H1 (cell line): ENCODE measurements around the gene ST6GALNAC3. TPM values are rescaled to one million over a fixed set of nuclear protein-coding genes. Genes with fewer than 3 reads are reported as not detected.

ENCODE experiments used
- CHD7 ChIP-seq: fragments of 300-600 bp; sonication (generic); IDR thresholded peaks from 2 replicates; pipeline ENCODE4 v1.7.1; 2012; ENCODE audit warnings: low read length, moderate library complexity, mild to moderate bottlenecking, inconsistent platforms; ENCODE audit not compliant: insufficient replicate concordance
- EGR1 ChIP-seq: IDR thresholded peaks from 2 replicates; pipeline ENCODE4 v1.6.1; 2011; ENCODE audit warnings: low read depth, low read length, borderline replicate concordance
- RFX5 ChIP-seq: IDR thresholded peaks from 2 replicates; pipeline ENCODE4 v1.6.1; 2011; ENCODE audit warnings: low read depth, low read length, improper control_type of control experiment, borderline replicate concordance
- RNF2 ChIP-seq: fragments of 200-900, 300-1000 bp; sonication (generic); IDR thresholded peaks from 2 replicates; pipeline ENCODE4 v1.7.1; 2016; ENCODE audit warnings: borderline replicate concordance, low read depth, mild to moderate bottlenecking, antibody characterized with exemption, low read length; ENCODE audit not compliant: poor library complexity, severe bottlenecking; ENCODE audit errors: missing control alignments
- SP1 ChIP-seq: IDR thresholded peaks from 2 replicates; pipeline ENCODE4 v1.6.1; 2011; ENCODE audit warnings: low read depth, low read length
- SP4 ChIP-seq: IDR thresholded peaks from 2 replicates; pipeline ENCODE4 v1.6.1; 2012; ENCODE audit warnings: low read length, inconsistent platforms
- SUZ12 ChIP-seq: fragments of 200-600 bp; sonication (generic); IDR thresholded peaks from 2 replicates; pipeline ENCODE4 v1.6.1; 2012; ENCODE audit warnings: mild to moderate bottlenecking, inconsistent platforms, low read length, moderate library complexity, mixed read lengths
- TAF1 ChIP-seq: IDR thresholded peaks from 2 replicates; pipeline ENCODE4 v1.6.1; 2011; ENCODE audit warnings: mild to moderate bottlenecking, low read depth, low read length
- TBP ChIP-seq: IDR thresholded peaks from 2 replicates; pipeline ENCODE4 v1.6.1; 2011; ENCODE audit warnings: low read depth, low read length, improper control_type of control experiment
- polyA plus RNA-seq, 7 experiments: library from polyadenylated mRNA; depleted of rRNA in 3 of 7; stranded (reverse) in 5 of 7; unstranded in 2 of 7; fragments of >200 nt in 5 of 7; fragments of 200-250 nt in 2 of 7; gene quantifications; 1 replicate in 5 of 7; 2 replicates in 1 of 7; 4 replicates in 1 of 7; pipeline versions ENCODE4 v1.2.1 to v1.2.3, GENCODE V29; 2011 to 2013; ENCODE audit warnings: missing spikeins in 2 of 7, mixed read lengths in 2 of 7
- total RNA-seq: library from RNA; stranded (reverse); fragmentation: NEBNext Ultra II Directional; extraction: Animal tissue kit (Norgen Biotek cat#: 25700); gene quantifications from 2 replicates; pipeline ENCODE4 v1.2.1, GENCODE V29; 2021

Gene ST6GALNAC3
- total and polyA plus RNA-seq, 2 of the 8 experiments (the other 6 are each of a cell fraction or from before 2014, with no cell fraction given), result 4.9 to 19.0 TPM

- TF ChIP-seq CHD7 (no peak), RNF2 (no peak), RFX5 (no peak), SP4 (no peak), EGR1 (no peak), TBP (no peak), SP1 (no peak), SUZ12 (no peak), TAF1 (no peak)
Observed at GRCh38 chr1:76410499-76410898, 336.0 kb downstream of the ST6GALNAC3 start (continued).
